KOPT-K1 (cell line): Measurements from ENCODE around the gene NPIPB6.
"Not testable (repeated sequence)": the region's sequence is repeated elsewhere in the genome, so short reads cannot be mapped to it uniquely, and the experiment has no call there.

ENCODE experiments used
- H3K27ac ChIP-seq: fragments of 200-600 bp; sonication (generic); 2 replicates; pipeline ENCODE4 v1.5.1; 2016; ENCODE audit warnings: antibody characterized with exemption, mild to moderate bottlenecking, low read depth, low read length; ENCODE audit not compliant: poor library complexity, severe bottlenecking
- H3K36me3 ChIP-seq: fragments of 200-600 bp; sonication (generic); 2 replicates; pipeline ENCODE4 v1.5.1; 2017; ENCODE audit warnings: antibody characterized with exemption, mild to moderate bottlenecking, low read length, moderate library complexity; ENCODE audit not compliant: insufficient read depth
- H3K9me3 ChIP-seq: fragments of 200-600 bp; sonication (generic); 2 replicates; pipeline ENCODE4 v1.5.1; 2017; ENCODE audit warnings: antibody characterized with exemption, low read length, mild to moderate bottlenecking; ENCODE audit not compliant: insufficient read depth, poor library complexity, severe bottlenecking

Gene NPIPB6

DNA sequence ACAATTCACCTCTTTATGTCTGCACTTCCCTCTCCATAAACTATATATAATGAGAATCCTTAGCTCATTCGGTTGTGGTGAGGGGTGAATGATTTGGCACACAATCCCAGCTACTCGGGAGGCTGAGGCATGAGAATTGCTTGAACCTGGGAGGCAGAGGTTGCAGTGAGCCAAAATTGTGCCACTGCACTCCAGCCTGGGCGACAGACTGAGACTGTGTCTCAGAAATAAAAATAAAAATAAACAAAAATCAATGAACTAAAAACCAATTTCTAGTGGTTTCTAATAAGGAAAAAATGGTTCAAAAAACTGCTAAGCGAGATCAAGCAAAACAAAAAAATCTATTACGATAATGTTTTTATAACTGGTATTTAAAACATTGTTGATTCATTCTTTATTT is at the start of gene NPIPB6:
TSS of gene NPIPB6 (minus strand) at position 101 of the 400 bp plus-strand sequence. CDS start 686 bp downstream, outside the sequence.
- not testable (repeated sequence) for H3K9me3 ChIP-seq, H3K27ac ChIP-seq, H3K36me3 ChIP-seq

DNA sequence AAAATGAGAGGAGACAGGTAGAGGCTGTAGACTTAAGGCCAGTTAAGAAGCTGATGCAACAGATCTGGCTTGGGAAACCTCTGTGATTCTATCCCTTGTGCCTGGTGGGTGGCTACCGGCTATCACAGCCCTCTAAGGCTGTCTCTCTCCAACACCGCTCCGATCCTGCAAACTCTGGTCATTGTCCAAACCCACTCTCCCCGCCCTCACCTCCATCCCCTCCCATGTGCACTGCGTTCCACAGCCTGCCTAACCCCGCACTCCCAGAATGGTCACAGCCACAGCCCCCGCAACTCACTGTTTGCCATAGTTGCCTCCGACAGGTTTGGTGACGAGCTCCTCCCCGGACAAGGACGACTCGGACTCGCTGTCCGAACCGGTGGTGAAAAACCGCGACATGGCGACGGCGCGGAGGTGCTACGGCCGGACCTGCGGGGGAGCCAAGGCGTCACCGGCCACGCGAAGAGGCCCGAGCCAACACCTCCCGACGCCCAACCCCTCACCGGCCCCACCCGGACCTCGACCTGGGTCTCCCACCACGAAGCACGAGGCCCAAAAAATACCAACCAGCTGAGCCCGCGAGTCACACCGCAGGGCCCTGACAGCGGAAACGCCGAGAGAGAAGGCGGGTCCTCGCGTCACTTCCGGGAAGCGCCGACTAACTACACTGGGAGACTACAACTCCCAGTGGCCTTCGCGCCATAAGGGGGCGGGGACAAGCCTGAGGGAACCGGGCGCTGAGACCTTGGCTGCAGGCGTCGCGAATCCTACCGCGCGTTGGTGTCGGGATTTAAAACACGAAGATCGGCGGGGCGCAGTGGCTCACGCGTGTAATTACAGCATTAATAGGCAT is 40.1 kb upstream of the NPIPB6 start, which contains the start of gene EIF3CL:
TSS of gene EIF3CL (minus strand) at position 622 of the 853 bp plus-strand sequence. CDS start at position 399, 223 bp downstream.
- H3K36me3 ChIP-seq, H3K9me3 ChIP-seq, H3K27ac ChIP-seq: not testable (repeated sequence)

DNA sequence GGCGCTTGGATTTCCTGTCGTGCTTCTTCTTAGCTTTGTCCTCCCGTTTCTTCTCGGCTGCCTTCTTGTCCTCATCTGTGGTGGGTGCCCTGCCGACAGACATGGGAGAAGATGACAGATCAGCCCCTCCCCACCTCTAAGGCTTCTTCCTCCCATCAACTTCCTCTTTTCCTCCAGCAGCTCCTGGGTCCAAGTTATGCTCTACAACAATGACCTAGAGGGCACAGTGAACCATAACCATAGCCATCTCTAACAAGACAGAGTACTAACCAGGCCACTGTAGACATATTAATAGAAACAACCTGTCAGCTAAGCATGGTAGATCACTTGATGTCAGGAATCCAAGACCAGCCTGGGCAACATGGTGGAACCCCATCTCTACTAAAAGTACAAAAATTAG is 28.7 kb upstream of the NPIPB6 start:
- not testable (repeated sequence) for H3K9me3 ChIP-seq, H3K27ac ChIP-seq, H3K36me3 ChIP-seq

DNA sequence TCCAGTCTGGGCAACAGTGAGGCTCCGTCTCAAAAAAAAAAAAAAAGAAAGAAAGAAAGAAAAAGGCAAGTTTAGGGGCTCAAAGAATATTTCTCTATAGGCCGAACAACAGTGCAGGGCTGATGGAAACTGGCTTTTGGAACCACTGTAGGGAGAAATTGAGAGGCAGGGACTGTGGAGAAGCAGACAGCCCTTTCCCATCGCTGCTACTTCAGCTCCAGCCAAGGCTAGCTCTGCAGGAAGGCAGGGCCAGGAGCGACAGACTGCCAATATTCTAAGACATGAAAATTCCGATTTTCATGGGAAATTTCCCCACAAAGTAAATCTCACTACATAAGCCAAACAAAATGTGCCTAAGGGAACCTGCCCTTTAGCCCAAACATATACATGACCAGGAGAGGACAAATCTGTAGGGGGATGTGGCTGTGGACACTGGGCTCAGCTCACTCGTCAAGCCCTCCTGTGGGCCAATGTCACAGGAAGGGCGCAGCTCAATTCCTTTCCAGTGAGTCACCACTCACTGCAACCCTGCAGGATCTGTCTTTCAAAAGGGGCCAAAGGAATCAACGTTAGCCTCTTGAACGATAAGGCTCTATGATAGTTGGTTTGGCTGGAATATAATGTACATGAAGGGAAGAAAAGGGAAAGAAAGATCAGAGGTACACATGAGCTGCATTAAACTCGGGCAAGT is 19.0 kb upstream of the NPIPB6 start:
- not testable (repeated sequence) for H3K36me3 ChIP-seq, H3K9me3 ChIP-seq, H3K27ac ChIP-seq

DNA sequence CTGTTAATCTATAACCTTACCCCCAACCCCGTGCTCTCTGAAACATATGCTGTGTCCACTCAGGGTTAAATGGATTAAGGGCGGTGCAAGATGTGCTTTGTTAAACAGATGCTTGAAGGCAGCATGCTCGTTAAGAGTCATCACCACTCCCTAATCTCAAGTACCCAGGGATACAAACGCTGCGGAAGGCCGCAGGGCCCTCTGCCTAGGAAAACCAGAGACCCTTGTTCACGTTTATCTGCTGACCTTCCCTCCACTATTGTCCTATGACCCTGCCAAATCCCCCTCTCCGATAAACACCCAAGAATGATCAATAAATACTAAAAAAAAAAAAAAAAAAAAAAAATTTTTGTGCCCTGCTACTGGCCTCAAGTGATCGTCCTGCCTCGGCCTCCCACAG is 14.5 kb upstream of the NPIPB6 start:
- H3K27ac ChIP-seq, H3K36me3 ChIP-seq, H3K9me3 ChIP-seq: not testable (repeated sequence)

DNA sequence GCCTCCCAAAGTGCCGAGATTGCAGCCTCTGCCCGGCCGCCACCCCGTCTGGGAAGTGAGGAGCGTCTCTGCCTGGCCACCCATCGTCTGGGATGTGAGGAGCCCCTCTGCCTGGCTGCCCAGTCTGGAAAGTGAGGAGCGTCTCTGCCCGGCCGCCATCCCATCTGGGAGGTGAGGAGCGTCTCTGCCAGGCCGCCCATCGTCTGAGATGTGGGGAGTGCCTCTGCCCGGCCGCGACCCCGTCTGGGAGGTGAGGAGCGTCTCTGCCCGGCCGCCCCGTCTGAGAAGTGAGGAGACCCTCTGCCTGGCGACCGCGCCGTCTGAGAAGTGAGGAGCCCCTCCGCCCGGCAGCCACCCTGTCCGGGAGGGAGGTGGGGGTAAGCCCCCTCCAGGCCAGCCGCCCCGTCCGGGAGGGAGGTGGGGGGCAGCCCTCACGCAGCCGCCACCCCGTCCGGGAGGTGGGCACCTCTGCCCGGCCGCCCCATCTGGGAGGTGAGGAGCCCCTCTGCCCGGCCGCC is 13.9 kb upstream of the NPIPB6 start:
- not testable (repeated sequence) for H3K36me3 ChIP-seq, H3K27ac ChIP-seq, H3K9me3 ChIP-seq

DNA sequence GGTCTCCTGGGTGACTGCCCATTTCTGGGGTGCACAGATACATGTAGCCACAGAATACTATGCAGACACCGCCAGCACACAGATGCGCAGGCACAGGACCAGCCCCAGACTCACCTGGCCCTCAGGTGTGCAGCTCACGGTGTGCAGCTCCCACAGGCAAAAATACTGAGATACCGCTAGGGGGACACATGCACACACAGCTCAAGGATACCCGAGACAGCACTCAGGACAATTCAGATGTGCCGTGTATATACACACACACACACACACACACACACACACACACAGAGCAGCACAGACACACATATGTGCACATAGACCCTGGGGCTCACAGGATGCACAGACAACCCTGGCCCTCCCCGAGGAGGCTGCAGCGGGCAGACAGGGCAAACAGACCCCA is 11.8 kb upstream of the NPIPB6 start:
- not testable (repeated sequence) for H3K9me3 ChIP-seq, H3K27ac ChIP-seq, H3K36me3 ChIP-seq

DNA sequence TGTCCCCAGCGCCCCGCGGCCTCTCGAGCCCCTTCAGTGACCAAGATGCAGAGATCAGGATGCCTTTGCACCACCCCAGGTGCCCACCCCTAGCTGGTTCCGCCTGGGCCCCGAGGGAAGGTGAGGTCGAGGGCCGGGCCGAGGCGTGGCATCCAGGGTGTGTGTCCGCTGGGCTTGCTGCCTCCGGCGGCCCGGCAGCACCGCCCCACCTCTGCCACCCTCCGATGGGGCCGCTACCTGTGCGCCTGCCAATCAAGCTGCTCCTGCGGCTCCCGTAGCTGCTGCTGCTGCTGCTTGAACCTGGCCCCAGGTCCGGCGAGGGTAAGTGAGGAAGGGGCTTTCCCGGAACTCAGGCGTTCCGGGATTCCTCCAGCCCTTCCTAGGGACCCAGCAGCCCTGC is 11.0 kb upstream of the NPIPB6 start:
- H3K9me3 ChIP-seq, H3K36me3 ChIP-seq, H3K27ac ChIP-seq: not testable (repeated sequence)

DNA sequence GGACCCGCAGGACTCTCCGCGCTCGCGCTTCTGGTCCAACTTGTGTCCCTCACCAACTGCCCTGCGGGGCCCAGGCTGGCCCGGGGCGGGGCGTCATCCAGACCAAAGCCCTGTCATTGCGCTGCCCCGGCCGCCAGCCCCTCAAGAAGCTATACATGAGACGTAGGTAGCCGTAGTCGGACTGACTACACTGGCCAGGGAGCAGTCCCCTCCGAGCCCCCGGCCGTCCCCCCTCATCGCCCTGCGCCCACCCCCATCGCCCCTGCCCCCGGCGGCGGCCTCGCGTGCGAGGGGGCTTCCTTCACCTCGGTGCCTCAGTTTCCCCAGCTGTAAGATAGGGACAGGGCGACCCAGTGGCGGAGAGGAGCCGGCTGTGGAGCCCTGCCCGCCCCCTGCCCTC is 4.6 kb upstream of the NPIPB6 start:
- not testable (repeated sequence) for H3K36me3 ChIP-seq, H3K27ac ChIP-seq, H3K9me3 ChIP-seq

DNA sequence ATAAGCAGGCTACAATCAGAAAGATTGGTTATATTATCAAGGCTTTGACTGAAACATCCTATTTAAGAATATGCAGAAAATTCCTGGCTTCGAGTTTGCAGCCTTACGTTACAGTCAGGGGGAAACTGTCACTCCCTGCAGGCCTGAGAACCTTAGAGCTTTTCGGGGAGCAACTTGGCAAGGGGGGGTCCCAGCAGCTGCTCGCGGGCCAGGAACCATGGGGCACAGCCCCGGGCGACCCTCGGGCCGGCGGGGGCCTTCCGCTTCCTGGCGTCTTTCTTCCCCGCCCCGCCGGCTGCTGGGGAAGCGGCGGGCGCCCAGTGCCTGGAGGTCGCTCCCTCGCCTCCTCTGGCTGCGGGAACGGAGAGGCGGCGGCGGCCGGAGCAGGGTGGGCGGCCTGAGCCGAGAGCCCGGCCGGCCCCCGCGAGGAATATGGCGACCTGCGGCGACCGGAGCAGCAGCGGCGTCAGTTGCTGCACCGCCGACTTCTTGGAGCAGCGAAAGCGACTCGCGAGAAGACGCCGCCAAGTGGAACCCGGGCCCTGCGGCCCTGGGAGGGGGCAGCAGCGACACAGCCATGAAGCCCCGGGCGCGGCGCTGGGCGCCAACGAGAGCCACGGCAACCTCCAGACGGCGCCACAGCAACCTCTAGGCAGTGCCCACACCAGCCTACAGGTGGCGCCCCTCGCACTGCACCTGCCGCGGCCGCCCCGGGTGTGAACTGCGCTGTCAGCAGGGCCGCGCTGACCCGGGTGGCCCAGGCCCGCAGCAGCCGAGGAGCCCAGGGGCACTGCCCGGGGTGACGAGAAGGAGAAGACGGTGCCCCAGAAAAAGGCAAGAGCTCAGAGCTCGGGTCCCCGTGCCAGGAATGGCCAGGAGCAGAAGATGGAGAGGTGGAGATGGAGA is 1.2 kb upstream of the NPIPB6 start:
- not testable (repeated sequence) for H3K27ac ChIP-seq, H3K36me3 ChIP-seq, H3K9me3 ChIP-seq

DNA sequence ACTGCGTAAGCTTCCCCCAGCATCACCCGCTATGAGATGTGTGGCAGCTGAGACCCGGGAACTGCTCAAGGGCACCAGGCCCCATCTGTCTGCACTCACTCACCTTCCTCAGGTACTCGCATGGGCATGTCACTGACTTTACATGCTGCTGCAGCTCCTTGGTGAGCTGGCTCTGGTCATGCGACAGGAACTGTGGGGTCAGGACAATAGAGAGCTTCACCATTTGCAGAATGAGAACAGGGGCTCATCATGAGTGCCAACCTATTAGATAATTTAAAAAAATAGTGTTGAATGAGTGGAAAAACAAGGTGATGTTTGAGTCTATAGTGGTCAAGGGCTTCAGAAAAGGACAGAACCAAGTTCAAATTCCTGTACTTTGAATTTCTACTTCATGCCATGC is 708 bp downstream of the NPIPB6 start:
- not testable (repeated sequence) for H3K9me3 ChIP-seq, H3K27ac ChIP-seq, H3K36me3 ChIP-seq

DNA sequence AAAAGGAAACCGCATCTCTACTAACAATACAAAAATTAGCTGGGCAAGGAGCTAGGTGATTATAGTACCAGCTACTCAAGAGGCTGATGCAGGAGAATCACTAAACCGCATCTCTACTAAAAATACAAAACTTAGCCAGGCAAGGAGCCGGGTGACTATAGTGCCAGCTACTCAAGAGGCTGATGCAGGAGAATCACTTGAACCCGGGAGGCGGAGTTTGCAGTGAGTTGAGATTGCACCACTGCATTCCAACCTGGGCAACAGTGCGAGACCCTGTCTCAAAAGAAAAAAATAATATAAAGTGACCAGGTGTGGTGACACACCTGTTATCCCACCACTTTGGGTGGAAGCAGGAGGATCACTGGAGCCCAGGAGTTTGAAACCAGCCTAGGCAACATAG is 25.1 kb downstream of the NPIPB6 start:
- H3K36me3 ChIP-seq, H3K27ac ChIP-seq, H3K9me3 ChIP-seq: not testable (repeated sequence)

DNA sequence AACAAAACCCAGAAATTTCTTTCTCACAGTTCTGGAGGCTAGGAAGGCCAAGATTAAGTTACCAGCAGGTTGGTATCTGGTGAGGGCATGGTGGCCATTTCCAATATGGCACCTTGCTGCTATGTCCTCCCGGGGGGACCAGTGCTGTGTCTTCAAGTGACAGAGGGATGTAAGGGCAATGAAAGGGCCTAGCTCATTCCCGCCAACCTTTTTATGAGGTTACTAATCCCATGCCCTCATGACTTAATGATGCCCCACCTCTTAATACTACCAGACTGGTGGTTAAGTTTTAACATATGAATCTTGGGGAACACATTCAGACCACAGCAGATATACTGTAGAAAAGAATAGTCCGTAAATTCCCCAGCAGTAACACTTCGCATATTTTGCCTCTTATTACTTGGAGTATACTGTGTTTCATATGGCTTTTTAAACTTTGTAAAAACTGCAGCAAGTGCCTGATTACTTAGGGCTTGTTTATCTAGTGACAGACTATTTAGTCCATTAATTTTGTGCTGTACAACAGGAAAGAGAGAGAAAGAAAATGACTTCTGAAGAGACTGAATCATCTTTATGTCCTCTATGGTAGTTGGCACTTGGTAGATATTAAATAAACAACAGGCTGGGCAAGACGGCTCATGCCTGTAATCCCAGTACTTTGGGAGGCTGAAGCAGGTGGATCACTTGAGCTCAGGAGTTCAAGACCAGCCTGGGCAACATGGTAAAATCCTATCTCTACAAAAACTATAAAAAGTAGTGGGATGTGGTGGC is 26.2 kb downstream of the NPIPB6 start:
- H3K27ac ChIP-seq, H3K36me3 ChIP-seq, H3K9me3 ChIP-seq: not testable (repeated sequence)

DNA sequence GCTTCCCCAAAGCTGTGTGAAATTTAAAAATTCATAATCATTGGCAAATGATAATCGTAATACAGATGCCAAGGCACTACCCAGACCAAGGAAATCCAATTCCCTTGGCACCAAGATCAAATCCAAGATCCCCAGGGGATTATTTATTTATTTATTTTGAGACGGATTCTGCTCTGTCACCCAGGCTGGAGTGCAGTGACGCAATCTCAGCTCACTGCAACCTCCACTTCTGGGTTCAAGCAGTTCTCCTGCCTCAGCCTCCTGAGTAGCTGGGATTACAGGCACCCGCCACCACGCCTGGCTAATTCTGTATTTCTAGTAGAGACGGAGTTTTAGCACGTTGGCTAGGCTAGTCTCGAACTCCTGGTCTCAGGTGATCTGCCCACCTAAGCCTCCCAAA is 27.6 kb downstream of the NPIPB6 start:
- H3K27ac ChIP-seq, H3K9me3 ChIP-seq, H3K36me3 ChIP-seq: not testable (repeated sequence)
